OCI-LY1 (cell line): ENCODE data around the gene PNLDC1.

Experiments used
- CTCF ChIP-seq: fragments of 200-600 bp; sonication (generic), shearing (Covaris generic); IDR thresholded peaks from 2 replicates; pipeline ENCODE4 v1.5.1; 2017; ENCODE audit warnings: mild to moderate bottlenecking, antibody characterized with exemption, low read length, moderate library complexity, mixed read lengths
- EZH2 ChIP-seq: fragments of 200-600 bp; sonication (generic), shearing (Covaris generic); IDR thresholded peaks from 2 replicates; pipeline ENCODE4 v1.8.0; 2017; ENCODE audit warnings: borderline replicate concordance, mixed run types, mild to moderate bottlenecking, antibody characterized with exemption, low read length, moderate library complexity, mixed read lengths

- TF ChIP-seq CTCF = no peak
- TF ChIP-seq EZH2 = no peak
Measured at GRCh38 chr6:159788276-159788675, 11.8 kb upstream of the PNLDC1 start.
